GM19397 (cell line): Measurements from ENCODE around the gene UBASH3A.

Experiments used
- ATAC-seq: cut with Tn5 transposase; IDR thresholded peaks from one replicate; pipeline ENCODE4 v1.9.1; 2021; ENCODE audit warnings: mild to moderate bottlenecking, moderate library complexity; ENCODE audit not compliant: unreplicated experiment

The UBASH3A gene

GRCh38 chr21:42374864-42375499 lies 28.7 kb upstream of the UBASH3A start:
- ATAC-seq, result no peak

GRCh38 chr21:42375506-42375905 lies 28.2 kb upstream of the UBASH3A start:
- ATAC-seq, result no peak

- no peak for ATAC-seq
Observed at GRCh38 chr21:42375966-42376337, 27.8 kb upstream of the UBASH3A start.

GRCh38 chr21:42376338-42376982 lies 27.2 kb upstream of the UBASH3A start:
- ATAC-seq, result no peak

GRCh38 chr21:42377211-42377950 lies 26.3 kb upstream of the UBASH3A start:
- ATAC-seq, result no peak

GRCh38 chr21:42377951-42378340 lies 25.8 kb upstream of the UBASH3A start:
- no peak for ATAC-seq

GRCh38 chr21:42378418-42378817 lies 25.3 kb upstream of the UBASH3A start:
- ATAC-seq, result no peak

GRCh38 chr21:42379426-42380215 lies 24.1 kb upstream of the UBASH3A start:
- ATAC-seq, result no peak

GRCh38 chr21:42381347-42381984 lies 22.2 kb upstream of the UBASH3A start:
- no peak for ATAC-seq

- ATAC-seq, result no peak
Observed at GRCh38 chr21:42382915-42383314, 20.8 kb upstream of the UBASH3A start.

- ATAC-seq, result no peak
Observed at GRCh38 chr21:42383331-42383730, 20.4 kb upstream of the UBASH3A start.

- no peak for ATAC-seq
Observed at GRCh38 chr21:42384156-42384945, 19.4 kb upstream of the UBASH3A start.

GRCh38 chr21:42384989-42385388 lies 18.7 kb upstream of the UBASH3A start:
- ATAC-seq, result no peak

- ATAC-seq, result no peak
Observed at GRCh38 chr21:42385619-42386018, 18.1 kb upstream of the UBASH3A start.

- no peak for ATAC-seq
Observed at GRCh38 chr21:42386034-42386591, 17.6 kb upstream of the UBASH3A start.

- no peak for ATAC-seq
Observed at GRCh38 chr21:42387164-42387563, 16.5 kb upstream of the UBASH3A start.

- ATAC-seq, result no peak
Observed at GRCh38 chr21:42387843-42388340, 15.8 kb upstream of the UBASH3A start.

- no peak for ATAC-seq
Observed at GRCh38 chr21:42388740-42389448, 14.8 kb upstream of the UBASH3A start.

- no peak for ATAC-seq
Observed at GRCh38 chr21:42389449-42389835, 14.3 kb upstream of the UBASH3A start.
